Measurements from ENCODE around the gene C9orf153. TPM values are rescaled to one million over a fixed set of nuclear protein-coding genes. Genes with fewer than 3 reads are reported as not detected.

C9orf153 gene
- total and polyA plus RNA-seq, 2 donors (not counting 1 experiment from before 2014, with no cell fraction given) = 0.67 TPM; not detected in 1

DNA sequence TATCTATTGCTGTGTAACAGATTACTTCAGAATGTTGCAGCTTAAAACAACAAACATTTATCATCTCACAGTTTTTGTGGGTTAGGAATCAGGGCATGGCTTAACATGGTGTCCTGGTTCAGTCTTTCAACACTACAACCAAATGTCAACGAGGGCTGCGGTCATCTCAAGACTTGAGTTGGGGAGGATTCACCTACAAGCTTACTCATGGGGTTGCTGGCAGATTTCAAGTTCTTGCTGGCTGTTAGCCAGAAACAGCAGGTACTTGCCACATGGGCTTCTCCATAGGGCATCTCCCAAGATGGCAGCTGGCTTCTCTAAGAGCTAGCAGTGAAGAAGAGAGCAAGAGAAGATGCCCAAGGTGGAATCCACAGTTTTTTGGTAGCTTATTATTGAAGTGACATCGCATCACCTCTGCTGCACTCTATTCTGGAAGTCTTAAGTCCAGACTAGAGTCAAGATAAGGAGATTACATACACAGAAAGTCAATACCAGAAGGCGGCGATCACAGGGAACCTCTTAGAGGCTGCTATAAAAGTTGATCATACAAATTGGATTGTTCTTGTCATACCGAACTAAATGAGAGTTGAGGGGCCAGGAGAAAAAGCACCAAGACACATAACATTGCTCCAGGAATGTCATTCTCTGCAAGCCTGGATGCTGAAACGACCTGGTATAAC, 42.2 kb downstream of the C9orf153 start:
- H3K4me3 Mint-ChIP-seq = no peak overlapping the region

GRCh38 chr9:86207193-86207592, 52.3 kb downstream of the C9orf153 start:
- Histone ChIP-seq H2AFZ (ENCODE audit: insufficient read depth, low read depth, low read length, poor library complexity, severe bottlenecking) (no peak overlapping the region), H3K4me1 (ENCODE audit: control insufficient read depth in 2 of 2, insufficient read depth in 2 of 2, low read length in 2 of 2) (no peaks in the 10 kb centered on the region), H3K4me3 (ENCODE audit: control extremely low read depth in 1 of 5, extremely low read depth in 1 of 5, insufficient read depth in 1 of 5, low read depth in 2 of 5, low read length in 4 of 5) (no peak overlapping the region), H3K27me3 (replicated peaks in 1 of 4; ENCODE audit: control extremely low read depth in 1 of 4, control insufficient read depth in 3 of 4, insufficient read depth in 4 of 4, low read length in 3 of 4) (no peaks in the 10 kb centered on the region), H4K20me1 (ENCODE audit: control insufficient read depth, insufficient read depth, low read length, poor library complexity, severe bottlenecking) (no peaks in the 10 kb centered on the region), H3K79me2 (ENCODE audit: control insufficient read depth, insufficient read depth, low read length) (no peaks in the 10 kb centered on the region), H3K36me3 (replicated peaks in 1 of 2; ENCODE audit: control extremely low read depth in 1 of 2, control insufficient read depth in 1 of 2, extremely low read depth in 1 of 2, insufficient read depth in 2 of 2, low read length in 1 of 2) (no peaks in the 10 kb centered on the region), H3K9ac (ENCODE audit: low read length) (no peak overlapping the region), H3K4me2 (replicated peaks; ENCODE audit: low read depth, low read length, poor library complexity, severe bottlenecking) (no peak overlapping the region), H3K9me3 (ENCODE audit: control extremely low read depth in 1 of 3, control insufficient read depth in 2 of 3, insufficient read depth in 1 of 3, low read length in 2 of 3) (no peaks in the 10 kb centered on the region), H3K27ac (ENCODE audit: low read length in 2 of 2) (no peak overlapping the region)
- 100% methylated on average over 1 of the region's 5 CpGs for WGBS (ENCODE audit: insufficient coverage)
- H3K4me1 Mint-ChIP-seq = no peaks in the 10 kb centered on the region
- POLR2A ChIA-PET = no interaction called here
- DNase-seq (no peak), ATAC-seq (ENCODE audit: low read depth) (no peak)
- intact Hi-C loops (cut with micrococcal nuclease) = no loop called here
- TF ChIP-seq EZH2 (IDR thresholded peaks at IDR 0.05; ENCODE audit: borderline replicate concordance, insufficient read depth, low read depth, low read length, poor library complexity, severe bottlenecking) = no peak
- TF ChIP-seq, protein P1, sequence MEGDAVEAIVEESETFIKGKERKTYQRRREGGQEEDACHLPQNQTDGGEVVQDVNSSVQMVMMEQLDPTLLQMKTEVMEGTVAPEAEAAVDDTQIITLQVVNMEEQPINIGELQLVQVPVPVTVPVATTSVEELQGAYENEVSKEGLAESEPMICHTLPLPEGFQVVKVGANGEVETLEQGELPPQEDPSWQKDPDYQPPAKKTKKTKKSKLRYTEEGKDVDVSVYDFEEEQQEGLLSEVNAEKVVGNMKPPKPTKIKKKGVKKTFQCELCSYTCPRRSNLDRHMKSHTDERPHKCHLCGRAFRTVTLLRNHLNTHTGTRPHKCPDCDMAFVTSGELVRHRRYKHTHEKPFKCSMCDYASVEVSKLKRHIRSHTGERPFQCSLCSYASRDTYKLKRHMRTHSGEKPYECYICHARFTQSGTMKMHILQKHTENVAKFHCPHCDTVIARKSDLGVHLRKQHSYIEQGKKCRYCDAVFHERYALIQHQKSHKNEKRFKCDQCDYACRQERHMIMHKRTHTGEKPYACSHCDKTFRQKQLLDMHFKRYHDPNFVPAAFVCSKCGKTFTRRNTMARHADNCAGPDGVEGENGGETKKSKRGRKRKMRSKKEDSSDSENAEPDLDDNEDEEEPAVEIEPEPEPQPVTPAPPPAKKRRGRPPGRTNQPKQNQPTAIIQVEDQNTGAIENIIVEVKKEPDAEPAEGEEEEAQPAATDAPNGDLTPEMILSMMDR (IDR thresholded peaks at IDR 0.05) = no peak
- peaks cover 16% of the 10 kb centered on the region for H3K27me3 Mint-ChIP-seq
- no peak overlapping the region for H3K27ac Mint-ChIP-seq
- CTCF ChIA-PET = no interaction called here
- H3K4me3 Mint-ChIP-seq = no peak overlapping the region
- no peaks in the 10 kb centered on the region for H3K9me3 Mint-ChIP-seq (ENCODE audit: insufficient read depth)

More for the DNA sequence above, 42.2 kb downstream of the C9orf153 start:
- no peaks in the 10 kb centered on the region for H4K20me1 ChIP-seq (ENCODE audit: control insufficient read depth, insufficient read depth, low read length, poor library complexity, severe bottlenecking)
- Mint-ChIP-seq H3K9me3 (ENCODE audit: insufficient read depth) (no peaks in the 10 kb centered on the region), H3K27ac (no peak overlapping the region), H3K27me3 (peaks cover 12% of the 10 kb centered on the region), H3K4me1 (no peaks in the 10 kb centered on the region)
- 79% methylated on average over 3 of the region's 7 CpGs for WGBS (ENCODE audit: insufficient coverage)
- DNase-seq = no peak
- H3K4me2 ChIP-seq (replicated peaks; ENCODE audit: low read depth, low read length, poor library complexity, severe bottlenecking) = no peak overlapping the region
- H3K9ac ChIP-seq (ENCODE audit: low read length) = no peak overlapping the region
- no peak overlapping the region for H3K4me3 ChIP-seq (ENCODE audit: control extremely low read depth in 1 of 5, extremely low read depth in 1 of 5, insufficient read depth in 1 of 5, low read depth in 2 of 5, low read length in 4 of 5)
- TF ChIP-seq EZH2 (IDR thresholded peaks at IDR 0.05; ENCODE audit: borderline replicate concordance, insufficient read depth, low read depth, low read length, poor library complexity, severe bottlenecking) = no peak
- TF ChIP-seq, protein P1 (IDR thresholded peaks at IDR 0.05) = no peak
- no peaks in the 10 kb centered on the region for H3K9me3 ChIP-seq (ENCODE audit: control extremely low read depth in 1 of 3, control insufficient read depth in 2 of 3, insufficient read depth in 1 of 3, low read length in 2 of 3)
- H2AFZ ChIP-seq (ENCODE audit: insufficient read depth, low read depth, low read length, poor library complexity, severe bottlenecking) = no peak overlapping the region
- H3K27ac ChIP-seq (ENCODE audit: low read length in 2 of 2) = no peak overlapping the region
- POLR2A ChIA-PET = no interaction called here
- no peaks in the 10 kb centered on the region for H3K4me1 ChIP-seq (ENCODE audit: control insufficient read depth in 2 of 2, insufficient read depth in 2 of 2, low read length in 2 of 2)
- CTCF ChIA-PET = interaction anchor here (1.8 kb wide), 1 partner anchor 13 kb away, joined by 3 read pairs; no protein-coding TSS in a partner anchor
- intact Hi-C loops (cut with micrococcal nuclease) = no loop called here
- H3K79me2 ChIP-seq (ENCODE audit: control insufficient read depth, insufficient read depth, low read length) = no peaks in the 10 kb centered on the region
- ATAC-seq (ENCODE audit: low read depth) = no peak
- H3K27me3 ChIP-seq (replicated peaks in 1 of 4; ENCODE audit: control extremely low read depth in 1 of 4, control insufficient read depth in 3 of 4, insufficient read depth in 4 of 4, low read length in 3 of 4) = no peaks in the 10 kb centered on the region
- H3K36me3 ChIP-seq (replicated peaks in 1 of 2; ENCODE audit: control extremely low read depth in 1 of 2, control insufficient read depth in 1 of 2, extremely low read depth in 1 of 2, insufficient read depth in 2 of 2, low read length in 1 of 2) = no peaks in the 10 kb centered on the region
